ENCODE results near the gene L3HYPDH. TPM values are rescaled to one million over a fixed set of nuclear protein-coding genes. Genes with fewer than 3 reads are reported as not detected.

The L3HYPDH gene
- polyA plus RNA-seq, 12 donors: 17.0 to 39.1 (median 26.3) TPM; not detected in 1

- no peak for DNase-seq
Observed at GRCh38 chr14:59429790-59430189, 54.4 kb downstream of the L3HYPDH start.

- DNase-seq: no peak
Observed at GRCh38 chr14:59428581-59429012, 55.6 kb downstream of the L3HYPDH start.

- DNase-seq: peak; percentile 59
Observed at GRCh38 chr14:59427653-59428580, 56.3 kb downstream of the L3HYPDH start.

- DNase-seq: peak; percentile 67
Observed at GRCh38 chr14:59425322-59425935, 58.8 kb downstream of the L3HYPDH start.

- DNase-seq: peak; percentile 66
Observed at GRCh38 chr14:59424341-59425071, 59.7 kb downstream of the L3HYPDH start.

Other genes starting within 250 kb of the L3HYPDH start
- 1 to 10 TPM in 11 of 12 donors, not detected in 1; 1.9 to 4.8 (median 3.6) TPM for gene GPR135, start 19.0 kb downstream of the L3HYPDH start, polyA plus RNA-seq (ENCODE audit: insufficient read length in 12 of 12)
- gene JKAMP, start 109 bp upstream of the L3HYPDH start, polyA plus RNA-seq (ENCODE audit: insufficient read length in 12 of 12): 10 to 100 TPM in 11 of 12 donors, not detected in 1; 38.4 to 67.1 (median 50.2) TPM
- not detected for gene CCDC175, start 92.4 kb upstream of the L3HYPDH start, polyA plus RNA-seq (ENCODE audit: insufficient read length in 12 of 12)